Esophagus muscularis mucosa (tissue), 3 donors: Measurements from ENCODE around the gene PCDHA2.
A peak's percentile ranks its signal among the peaks of the same experiment; 100 is the strongest.

Experiments used
- POLR2AphosphoS5 ChIP-seq, 2 donors: sonication (generic); formaldehyde crosslinking; IDR thresholded peaks; one replicate each; pipeline ENCODE4 v1.6.1; 2017; ENCODE audit warnings: antibody characterized with exemption in 2 of 2
- TF ChIP-seq, protein P1 (sequence below), 3 experiments: fragments of 200-600 bp in 2 of 3; fragments of 450-650 bp in 1 of 3; sonication (generic) in 2 of 3; IDR thresholded peaks; one replicate each; pipeline ENCODE4 v1.5.1; 2017 to 2019; ENCODE audit warnings: antibody characterized with exemption in 3 of 3, mild to moderate bottlenecking in 2 of 3, moderate library complexity in 1 of 3

DNA sequence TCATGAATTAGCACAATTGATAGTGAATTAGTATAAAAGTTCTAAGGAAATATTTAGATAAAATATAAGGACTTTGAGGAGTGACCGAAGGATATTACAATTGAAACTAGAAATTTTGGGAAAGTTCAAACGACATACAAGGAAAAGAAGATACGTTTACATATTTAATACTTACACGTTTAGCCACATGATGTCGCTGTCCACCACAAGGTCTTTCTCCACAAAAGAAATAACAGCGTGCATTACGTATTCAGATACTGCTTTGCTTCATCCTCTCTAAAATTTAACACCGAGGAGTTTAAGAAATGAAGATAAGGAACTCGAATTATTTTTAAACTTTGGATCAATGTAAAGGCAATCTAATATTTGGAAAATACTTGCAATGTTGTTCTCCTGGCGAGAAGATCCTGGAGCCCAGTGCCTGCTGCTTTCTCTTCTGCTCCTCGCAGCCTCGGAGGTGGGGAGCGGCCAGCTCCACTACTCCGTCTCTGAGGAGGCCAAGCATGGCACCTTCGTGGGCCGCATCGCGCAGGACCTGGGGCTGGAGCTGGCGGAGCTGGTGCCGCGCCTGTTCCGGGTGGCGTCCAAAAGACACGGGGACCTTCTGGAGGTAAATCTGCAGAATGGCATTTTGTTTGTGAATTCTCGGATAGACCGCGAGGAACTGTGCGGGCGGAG lies 6.3 kb downstream of the PCDHA2 start, which contains the start of gene PCDHA3:
- TF ChIP-seq, protein P1, sequence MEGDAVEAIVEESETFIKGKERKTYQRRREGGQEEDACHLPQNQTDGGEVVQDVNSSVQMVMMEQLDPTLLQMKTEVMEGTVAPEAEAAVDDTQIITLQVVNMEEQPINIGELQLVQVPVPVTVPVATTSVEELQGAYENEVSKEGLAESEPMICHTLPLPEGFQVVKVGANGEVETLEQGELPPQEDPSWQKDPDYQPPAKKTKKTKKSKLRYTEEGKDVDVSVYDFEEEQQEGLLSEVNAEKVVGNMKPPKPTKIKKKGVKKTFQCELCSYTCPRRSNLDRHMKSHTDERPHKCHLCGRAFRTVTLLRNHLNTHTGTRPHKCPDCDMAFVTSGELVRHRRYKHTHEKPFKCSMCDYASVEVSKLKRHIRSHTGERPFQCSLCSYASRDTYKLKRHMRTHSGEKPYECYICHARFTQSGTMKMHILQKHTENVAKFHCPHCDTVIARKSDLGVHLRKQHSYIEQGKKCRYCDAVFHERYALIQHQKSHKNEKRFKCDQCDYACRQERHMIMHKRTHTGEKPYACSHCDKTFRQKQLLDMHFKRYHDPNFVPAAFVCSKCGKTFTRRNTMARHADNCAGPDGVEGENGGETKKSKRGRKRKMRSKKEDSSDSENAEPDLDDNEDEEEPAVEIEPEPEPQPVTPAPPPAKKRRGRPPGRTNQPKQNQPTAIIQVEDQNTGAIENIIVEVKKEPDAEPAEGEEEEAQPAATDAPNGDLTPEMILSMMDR (IDR thresholded peaks at IDR 0.05) = peak; percentile 20 to 30 (median 27)
- no peak for TF ChIP-seq POLR2AphosphoS5 (IDR thresholded peaks at IDR 0.05)
